HG02885 (cell line): ENCODE measurements around the gene PLA2G2F.

Experiments used
- ATAC-seq: cut with Tn5 transposase; IDR thresholded peaks from one replicate; pipeline ENCODE4 v1.9.1; 2021; ENCODE audit warnings: mild to moderate bottlenecking; ENCODE audit not compliant: unreplicated experiment, poor library complexity

The PLA2G2F gene

DNA sequence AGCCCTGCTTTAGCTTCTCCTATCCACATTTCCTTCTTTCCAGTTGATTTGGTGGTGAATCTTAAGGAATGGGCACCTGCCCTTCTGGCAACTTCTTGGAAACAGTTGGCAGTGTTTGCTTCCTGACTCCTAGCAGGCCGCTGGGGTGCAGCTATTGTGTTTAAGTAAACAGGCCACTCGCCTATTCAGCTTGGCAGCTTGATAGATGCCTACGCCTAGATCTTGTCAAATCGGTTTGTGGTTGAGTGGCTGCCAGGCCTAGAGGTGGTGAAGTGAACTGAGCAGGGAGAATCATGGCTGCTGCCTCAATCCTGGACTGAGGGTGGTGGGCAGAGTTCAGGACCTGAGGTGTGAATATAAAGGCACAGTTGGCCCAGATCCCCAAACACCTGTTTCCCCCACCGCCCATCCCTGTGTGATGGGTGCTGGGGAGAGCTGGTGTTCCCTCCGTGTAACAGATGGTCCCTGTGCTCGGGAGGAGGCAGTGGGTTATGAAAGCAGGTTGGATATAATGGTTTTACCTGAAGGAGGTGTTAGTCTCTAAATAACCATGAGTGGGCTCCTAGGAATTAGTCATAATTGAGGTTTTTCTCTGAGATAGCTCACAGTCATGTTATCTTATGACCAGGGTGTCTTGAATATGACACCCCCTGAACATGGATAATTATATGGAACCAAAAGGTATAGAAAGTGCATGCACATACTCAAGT is 48.1 kb downstream of the PLA2G2F start:
- ATAC-seq, result no peak

GRCh38 chr1:20187813-20188454 is 48.8 kb downstream of the PLA2G2F start:
- no peak for ATAC-seq

GRCh38 chr1:20188455-20188817 is 49.3 kb downstream of the PLA2G2F start:
- ATAC-seq, result no peak

DNA sequence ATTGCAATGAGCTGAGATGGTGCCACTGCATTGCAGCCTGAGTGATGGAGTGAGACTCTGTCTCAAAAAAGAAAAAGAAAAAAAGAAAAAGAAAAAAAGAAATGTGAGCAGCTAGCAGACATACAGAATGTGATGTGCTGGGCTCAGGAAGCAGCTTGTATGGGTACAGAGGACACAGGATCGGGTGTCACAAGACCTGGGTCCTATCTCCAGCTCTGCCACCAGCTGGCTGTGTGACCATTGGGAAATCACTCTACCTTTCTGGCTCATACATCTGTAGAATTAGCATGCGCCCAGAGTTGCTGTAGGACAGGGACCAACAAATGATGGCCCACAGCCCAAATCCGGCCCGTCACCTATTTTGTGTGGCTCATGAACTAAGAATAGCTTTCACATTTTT is 50.5 kb downstream of the PLA2G2F start:
- ATAC-seq, result no peak

DNA sequence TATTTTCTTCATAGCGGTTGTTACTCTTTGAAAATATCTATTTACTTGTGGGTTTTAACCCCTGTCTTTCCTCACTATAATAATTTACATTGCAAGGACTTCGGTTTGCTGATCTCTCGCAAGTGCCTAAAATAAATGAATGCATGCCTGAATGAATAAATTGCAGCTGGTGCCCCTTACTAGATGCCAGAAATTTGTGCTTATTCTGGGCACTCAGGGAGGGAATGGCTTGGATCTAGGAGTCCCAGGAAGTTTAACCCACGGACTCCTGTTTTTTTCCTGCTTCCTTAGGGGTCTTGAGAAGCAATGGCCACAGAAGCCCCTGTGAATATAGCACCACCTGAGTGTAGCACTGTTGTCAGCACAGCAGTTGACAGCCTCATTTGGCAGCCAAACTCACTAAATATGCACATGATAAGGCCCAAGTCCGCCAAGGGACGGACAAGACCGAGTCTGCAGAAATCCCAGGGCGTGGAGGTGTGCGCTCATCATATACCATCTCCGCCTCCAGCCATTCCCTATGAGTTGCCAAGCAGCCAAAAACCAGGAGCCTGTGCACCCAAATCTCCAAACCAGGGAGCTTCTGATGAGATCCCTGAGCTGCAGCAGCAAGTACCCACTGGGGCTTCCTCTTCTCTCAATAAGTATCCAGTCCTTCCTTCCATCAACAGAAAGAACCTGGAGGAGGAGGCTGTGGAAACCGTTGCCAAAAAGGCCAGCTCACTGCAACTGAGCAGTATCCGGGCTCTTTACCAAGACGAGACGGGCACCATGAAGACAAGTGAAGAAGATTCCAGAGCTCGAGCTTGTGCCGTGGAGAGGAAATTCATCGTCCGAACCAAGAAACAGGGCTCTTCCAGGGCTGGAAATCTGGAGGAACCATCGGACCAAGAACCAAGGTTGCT is 51.4 kb downstream of the PLA2G2F start:
- ATAC-seq, result no peak

DNA sequence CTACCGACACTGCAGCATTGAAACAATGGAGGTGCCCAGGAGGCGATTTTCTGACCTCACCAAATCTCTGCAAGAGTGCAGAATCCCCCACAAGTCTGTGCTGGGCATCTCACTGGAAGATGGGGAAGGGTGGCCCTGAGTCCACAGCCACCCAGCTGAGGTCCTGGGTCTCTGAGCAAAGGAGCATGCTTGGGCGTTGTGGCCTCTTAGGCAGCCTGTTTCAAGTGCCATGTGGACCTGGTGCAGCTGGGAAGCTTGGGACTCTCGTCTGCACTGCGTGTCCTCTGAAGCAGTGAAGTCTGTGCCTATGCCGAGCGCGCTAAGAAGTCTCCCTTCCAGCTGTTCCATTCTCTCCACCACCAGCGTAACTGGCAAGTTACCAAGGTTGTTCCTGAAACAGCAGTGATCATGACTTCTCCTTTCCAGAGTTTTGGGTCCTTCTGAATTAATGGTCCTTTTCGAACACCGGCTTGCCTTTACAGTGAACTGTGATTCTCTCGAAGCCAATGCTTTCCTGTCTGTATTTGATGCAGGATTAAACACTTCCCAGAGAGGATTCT is 52.2 kb downstream of the PLA2G2F start:
- ATAC-seq, result no peak

DNA sequence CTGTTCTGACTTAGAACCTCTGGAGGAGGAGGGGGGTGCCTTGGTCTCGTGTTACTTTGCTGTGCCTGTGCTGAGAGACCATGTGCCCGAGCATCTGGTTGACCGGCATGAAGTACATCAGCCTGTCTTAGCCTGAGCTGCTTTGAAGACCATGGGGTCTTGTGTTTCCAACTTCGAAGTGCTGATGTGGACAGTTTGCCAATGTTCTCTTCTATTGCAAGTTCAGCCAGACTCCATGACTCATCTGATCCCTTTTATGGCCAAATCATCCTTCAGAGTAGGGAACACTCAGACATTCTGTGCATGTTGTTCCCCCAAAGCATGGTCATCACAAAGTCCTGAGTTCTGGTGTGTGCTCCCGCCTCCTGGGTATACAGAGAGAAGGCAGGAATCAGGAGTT is 53.2 kb downstream of the PLA2G2F start:
- no peak for ATAC-seq

DNA sequence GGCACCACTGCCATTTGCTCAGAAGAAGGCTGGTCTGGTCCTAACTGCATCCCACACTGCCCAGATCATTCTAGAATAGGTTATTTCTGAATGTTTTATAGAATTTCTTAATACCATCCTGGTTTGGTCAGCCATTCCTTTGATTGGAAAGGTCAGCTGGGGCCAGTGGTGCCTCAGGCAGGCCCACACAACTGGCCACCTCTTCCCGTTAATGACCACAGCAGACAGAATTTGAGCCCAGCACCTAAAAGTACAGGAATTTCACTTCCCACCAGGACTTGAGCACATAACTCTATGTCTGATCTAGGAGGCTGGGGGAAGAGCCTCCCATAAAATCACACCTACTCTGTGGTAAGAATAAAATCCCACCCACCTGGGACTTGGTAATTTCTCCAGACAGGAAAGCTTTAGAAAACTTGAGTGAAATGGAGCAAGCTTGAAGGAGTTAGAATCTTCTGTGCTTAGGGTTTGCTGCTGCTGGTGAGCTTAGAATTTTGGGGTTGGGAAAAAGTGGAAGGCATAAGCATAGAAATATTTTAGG is 53.8 kb downstream of the PLA2G2F start:
- no peak for ATAC-seq

GRCh38 chr1:20194224-20194623 is 55.1 kb downstream of the PLA2G2F start:
- ATAC-seq, result no peak

DNA sequence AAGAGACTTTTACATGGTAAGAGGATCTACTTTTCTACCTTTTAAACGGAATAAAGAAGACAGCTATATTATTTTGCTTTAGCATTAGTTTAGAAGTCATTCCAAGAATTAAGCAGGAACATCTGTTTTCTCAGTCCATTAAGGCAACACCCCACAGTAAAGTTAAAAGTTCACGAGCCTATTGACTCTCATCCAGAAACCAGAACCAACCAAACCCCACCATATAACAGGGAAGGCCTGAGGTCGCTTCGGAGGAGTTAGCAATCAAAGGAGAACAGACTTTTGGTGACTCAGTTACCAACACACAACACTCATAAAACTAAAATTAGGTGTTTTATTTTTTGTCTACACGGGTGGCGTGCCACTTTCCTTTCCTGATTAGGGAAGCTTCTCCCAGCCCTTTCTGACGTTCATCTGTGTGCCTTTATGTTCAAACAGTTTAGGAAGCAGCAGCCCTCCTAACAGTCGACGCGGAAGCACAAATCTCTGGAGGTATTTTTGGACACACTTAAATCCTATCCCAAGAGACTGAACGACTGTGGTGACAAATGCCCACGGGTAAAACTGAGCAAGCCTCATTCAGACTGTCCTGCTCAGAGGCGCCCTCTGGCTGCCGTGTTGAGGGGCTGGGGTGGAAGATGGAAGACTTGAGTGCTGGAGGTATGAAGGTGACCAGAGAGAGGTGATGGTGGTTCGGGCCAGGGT is 55.8 kb downstream of the PLA2G2F start:
- ATAC-seq, result no peak

GRCh38 chr1:20195462-20195780 is 56.3 kb downstream of the PLA2G2F start:
- no peak for ATAC-seq

DNA sequence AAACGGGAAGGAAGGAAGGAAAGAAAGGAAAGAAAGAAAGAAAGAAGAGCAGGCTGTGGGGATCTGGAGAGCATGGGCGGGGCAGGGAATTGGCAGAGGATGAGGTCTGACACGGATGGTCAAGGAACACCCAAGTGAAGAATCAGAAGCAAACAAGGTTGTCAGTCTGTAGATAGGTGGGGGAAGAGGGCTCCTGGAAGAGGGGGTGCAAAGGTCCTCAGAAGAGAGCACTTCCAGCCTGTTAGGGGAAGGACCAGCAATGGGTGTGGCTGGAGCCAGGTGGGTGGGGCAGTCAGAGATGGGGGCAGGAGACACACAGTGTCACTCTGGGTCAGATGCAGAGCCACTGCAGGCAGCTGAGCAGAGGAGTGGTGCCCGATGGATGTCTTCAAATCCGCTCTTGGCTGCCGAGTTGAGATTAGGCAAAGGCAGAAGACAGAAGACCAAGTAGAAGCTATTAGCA is 58.2 kb downstream of the PLA2G2F start:
- no peak for ATAC-seq

GRCh38 chr1:20198296-20198695 is 59.2 kb downstream of the PLA2G2F start:
- no peak for ATAC-seq

DNA sequence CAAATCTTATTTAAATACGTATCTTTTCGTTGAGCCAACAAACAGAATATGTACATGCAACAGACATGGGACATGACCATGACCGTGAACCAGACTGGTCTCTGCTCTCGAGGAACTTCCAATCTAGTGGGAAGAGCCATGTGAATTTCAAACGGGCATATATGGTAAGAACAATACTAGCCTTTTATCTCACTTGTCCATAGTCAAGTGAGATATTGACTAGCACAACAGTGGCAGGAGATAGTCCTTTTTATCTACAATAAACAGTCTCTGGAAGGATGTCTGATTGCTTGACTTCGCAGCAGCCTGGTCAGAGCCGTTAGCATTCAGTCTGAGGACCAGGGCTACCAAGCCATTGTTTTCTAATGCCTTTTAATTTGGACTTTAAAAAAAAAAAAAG is 59.8 kb downstream of the PLA2G2F start:
- no peak for ATAC-seq

- ATAC-seq, result no peak
These were observed 60.3 kb downstream of the PLA2G2F start for GRCh38 chr1:20199403-20199802.

DNA sequence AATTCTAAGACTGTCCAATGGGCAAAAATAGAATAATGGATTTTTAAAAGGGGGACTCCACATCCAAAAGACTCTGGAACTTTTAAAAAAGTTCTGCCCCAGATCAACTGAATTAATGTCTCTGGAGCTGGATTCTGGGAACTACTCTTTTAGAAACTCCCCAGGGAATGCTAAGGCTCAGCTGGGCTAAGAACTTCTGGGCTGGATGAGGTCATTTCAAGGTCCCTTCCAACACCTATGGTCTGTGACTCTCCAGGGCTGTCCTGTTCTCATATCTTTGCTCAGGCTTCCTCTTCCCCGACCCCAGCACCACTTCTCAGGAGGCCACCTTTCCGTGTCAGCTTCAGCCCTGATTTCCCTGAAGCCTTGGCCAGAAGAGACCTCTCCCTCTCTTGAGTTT is 60.7 kb downstream of the PLA2G2F start:
- no peak for ATAC-seq
